22Rv1 (cell line): ENCODE results near the gene SLC4A3.

Experiments used
- H3K27ac ChIP-seq: fragments of 450-650 bp; 2 replicates; pipeline ENCODE4 v1.5.1; 2017
- ZFX ChIP-seq: fragments of 450-650 bp; IDR thresholded peaks from 2 replicates; pipeline ENCODE4 v1.6.1; 2017; ENCODE audit warnings: antibody characterized with exemption, borderline replicate concordance
- TF ChIP-seq, protein P1 (sequence below): fragments of 450-650 bp; IDR thresholded peaks from 2 replicates; pipeline ENCODE4 v1.5.1; 2017; ENCODE audit warnings: mild to moderate bottlenecking

SLC4A3 gene

DNA sequence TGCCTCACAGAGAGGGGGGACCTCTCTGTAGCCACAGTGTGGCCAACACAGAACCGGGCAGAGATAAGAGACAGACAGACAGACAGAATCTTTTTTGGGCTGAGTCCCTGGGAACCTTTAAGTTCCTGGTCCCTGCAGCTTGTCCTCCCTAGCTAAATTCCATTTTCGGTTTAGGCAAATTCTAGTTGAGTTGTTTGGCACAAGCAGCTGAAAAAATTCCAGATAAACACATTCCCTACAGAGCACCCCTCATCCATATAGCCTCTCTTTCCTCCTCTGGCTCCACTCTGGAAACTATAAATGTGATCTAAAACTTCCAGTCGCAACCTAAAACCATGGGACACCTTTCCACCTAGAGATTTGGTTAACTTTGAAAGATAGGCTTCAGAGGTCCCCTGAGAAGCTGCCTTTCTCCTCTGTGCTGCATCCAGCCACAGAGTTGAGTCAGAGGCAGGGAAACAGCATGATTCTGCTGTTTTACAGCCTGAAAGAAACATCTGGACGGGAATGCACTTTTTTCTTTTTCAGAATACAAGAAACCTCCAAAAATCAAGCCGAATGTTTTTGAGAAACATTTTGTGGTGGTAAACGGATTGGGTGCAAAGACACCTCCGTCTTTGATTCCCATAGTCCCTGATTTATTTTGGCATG is 30.9 kb downstream of the SLC4A3 start:
- no peak overlapping the region for H3K27ac ChIP-seq
- TF ChIP-seq, protein P1, sequence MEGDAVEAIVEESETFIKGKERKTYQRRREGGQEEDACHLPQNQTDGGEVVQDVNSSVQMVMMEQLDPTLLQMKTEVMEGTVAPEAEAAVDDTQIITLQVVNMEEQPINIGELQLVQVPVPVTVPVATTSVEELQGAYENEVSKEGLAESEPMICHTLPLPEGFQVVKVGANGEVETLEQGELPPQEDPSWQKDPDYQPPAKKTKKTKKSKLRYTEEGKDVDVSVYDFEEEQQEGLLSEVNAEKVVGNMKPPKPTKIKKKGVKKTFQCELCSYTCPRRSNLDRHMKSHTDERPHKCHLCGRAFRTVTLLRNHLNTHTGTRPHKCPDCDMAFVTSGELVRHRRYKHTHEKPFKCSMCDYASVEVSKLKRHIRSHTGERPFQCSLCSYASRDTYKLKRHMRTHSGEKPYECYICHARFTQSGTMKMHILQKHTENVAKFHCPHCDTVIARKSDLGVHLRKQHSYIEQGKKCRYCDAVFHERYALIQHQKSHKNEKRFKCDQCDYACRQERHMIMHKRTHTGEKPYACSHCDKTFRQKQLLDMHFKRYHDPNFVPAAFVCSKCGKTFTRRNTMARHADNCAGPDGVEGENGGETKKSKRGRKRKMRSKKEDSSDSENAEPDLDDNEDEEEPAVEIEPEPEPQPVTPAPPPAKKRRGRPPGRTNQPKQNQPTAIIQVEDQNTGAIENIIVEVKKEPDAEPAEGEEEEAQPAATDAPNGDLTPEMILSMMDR: no peak
- TF ChIP-seq ZFX: no peak

DNA sequence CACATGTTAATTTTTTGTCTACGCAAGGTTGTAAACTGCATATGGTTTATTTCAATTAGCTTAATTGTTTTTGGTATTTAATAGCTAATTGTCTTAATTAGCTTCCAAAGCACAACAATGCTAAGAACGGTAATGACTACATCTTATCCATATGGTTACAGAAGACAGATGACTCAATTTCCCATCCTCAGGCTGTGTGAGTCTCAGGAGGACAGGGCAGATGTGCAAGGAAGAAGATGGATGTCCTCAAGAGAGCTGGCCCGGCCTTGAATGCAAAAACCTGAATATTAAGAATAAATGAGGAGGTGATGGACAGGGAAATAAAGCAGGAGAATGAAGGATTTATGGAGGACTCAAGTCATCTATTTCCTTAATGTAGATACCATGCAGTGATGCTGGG is 31.4 kb downstream of the SLC4A3 start:
- H3K27ac ChIP-seq: no peak overlapping the region
- TF ChIP-seq, protein P1: no peak
- no peak for TF ChIP-seq ZFX

DNA sequence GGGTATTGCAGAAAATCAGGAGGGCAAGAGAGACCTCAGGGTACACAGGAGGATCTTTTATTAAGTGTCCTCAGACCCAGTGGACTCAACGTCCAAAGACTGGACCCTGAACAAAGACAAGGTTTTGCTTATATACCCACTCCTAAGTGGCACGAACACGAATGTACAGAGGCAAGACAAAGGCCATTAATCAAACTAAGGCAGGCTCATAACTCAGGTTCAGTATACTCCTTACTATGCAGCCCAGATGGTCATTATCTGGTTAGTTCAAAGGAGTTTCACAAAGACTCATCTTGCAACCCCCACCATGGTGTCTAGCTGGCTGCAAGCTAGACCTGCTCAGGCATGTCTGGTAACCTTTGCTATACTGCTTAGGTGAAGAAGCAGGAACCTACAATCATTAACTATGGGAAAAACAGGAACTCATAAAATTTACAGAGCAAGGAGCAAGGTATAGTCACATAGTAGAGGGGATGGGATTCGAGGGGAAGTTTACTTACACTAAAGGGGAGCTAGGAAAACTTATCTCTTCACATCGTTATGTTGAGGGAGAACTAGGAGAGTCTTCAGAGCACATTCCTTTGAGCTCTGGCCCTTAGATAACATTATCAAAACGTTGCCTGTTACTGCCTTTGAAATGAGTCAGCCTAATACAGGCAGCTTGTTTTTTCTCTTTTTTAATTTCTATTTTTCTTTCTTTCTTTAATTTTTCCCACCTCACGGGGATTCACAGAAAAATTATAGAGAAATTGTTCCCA is 33.9 kb downstream of the SLC4A3 start:
- TF ChIP-seq, protein P1: no peak
- no peak for TF ChIP-seq ZFX
- H3K27ac ChIP-seq: no peak overlapping the region

DNA sequence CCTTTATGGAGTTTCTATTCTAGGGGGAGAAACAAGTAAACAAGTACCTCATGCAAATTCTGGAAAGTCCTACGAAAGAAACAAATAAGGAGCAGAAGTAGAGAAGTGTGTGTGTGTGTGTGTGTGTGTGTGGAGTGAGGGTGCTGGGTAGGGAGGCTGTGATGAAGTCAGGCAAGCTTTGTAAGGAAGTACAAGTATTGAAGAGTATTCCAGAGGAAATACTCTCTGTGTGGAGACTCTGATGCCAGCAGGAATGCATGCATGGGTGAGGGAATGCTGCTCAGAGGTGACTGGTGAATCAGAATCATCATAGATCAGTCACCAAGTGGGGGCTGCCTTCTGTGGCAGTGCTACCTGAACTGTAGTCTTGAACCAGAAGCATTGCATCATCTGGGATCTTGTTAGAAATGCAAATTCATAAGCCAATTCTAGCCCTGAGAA is 34.5 kb downstream of the SLC4A3 start:
- TF ChIP-seq, protein P1: no peak
- TF ChIP-seq ZFX: no peak
- H3K27ac ChIP-seq: no peak overlapping the region

DNA sequence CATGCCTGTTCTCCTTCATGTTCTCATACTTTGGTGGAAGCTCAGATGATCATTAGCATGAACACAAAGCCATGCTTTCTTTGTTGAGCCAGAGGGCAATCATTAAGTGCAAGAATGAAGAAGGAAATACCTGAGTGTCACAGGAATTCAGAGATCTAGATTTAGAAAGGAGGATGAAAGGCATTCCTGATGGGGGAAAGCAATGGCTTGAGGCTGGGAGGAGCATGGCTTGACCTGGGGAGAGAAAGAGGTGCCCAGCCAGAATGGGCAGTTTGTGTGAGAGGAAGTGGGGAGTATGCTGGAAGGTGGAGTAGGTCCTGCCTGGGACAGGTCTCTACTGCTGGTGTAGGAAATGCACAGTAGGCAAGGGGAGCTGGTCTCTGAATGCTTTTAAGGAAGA is 35.1 kb downstream of the SLC4A3 start:
- no peak for TF ChIP-seq ZFX
- TF ChIP-seq, protein P1: no peak
- H3K27ac ChIP-seq: no peak overlapping the region

DNA sequence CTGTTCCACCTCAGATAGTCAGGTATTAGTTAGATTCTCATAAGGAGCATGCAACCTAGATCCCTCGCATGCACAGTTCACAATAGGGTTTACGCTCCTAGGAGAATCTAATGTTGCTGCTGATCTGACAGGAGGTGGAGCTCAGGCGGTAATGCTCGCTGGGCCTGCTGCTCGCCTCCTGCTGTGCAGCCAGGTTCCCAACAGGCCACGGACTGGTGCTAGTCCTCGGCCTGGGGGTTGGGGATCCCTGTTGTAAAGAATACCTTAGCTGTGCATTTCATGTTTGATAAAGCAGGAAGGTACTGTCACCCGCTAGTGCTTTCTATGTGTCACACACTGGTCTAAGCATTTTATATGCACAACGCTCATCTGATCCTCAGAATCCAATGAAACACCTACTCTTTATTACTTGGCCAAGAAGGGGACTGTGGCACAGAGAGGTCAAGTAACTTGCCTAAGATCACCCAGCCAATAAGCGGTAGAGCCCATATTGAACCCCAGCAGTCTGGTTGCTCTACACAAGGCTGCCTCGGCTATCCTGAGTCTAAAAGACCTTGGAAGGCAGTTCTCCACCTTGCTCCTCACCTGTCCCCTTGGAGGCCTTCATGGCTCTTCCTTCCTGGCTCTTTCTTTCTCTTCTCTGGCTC is 35.8 kb downstream of the SLC4A3 start:
- no peak for TF ChIP-seq ZFX
- TF ChIP-seq, protein P1: no peak
- H3K27ac ChIP-seq: no peak overlapping the region

DNA sequence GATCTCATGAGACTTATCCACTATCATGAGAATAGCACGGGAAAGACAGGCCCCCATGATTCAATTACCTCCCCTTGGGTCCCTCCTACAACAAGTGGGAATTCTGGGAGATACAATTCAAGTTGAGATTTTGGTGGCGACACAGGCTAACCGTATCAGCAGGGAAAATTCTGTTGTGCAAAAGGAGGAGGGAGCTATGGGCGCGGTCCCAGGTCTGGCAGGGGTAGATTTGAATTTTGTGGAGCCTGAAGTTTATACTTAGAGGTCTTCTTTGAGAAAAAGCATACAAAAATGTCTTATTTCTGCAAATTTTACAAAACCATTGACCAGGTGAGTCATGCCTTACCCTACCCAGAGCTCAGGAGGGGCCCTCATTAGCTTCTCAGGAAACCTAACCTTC is 36.6 kb downstream of the SLC4A3 start:
- no peak overlapping the region for H3K27ac ChIP-seq
- TF ChIP-seq, protein P1: no peak
- TF ChIP-seq ZFX: no peak
